Rectal smooth muscle tissue (tissue), 1 donor: Measurements from ENCODE around the gene ANK3.

Experiments used
- H3K27ac ChIP-seq: one replicate; pipeline ENCODE4 v1.7.0; 2013; ENCODE audit warnings: low read depth, low read length, inconsistent platforms
- H3K27me3 ChIP-seq: one replicate; pipeline ENCODE4 v1.7.0; 2013; ENCODE audit warnings: low read length; ENCODE audit not compliant: control insufficient read depth, insufficient read depth
- H3K36me3 ChIP-seq: one replicate; pipeline ENCODE4 v1.7.0; 2013; ENCODE audit warnings: low read length; ENCODE audit not compliant: control insufficient read depth, insufficient read depth
- H3K4me1 ChIP-seq: one replicate; pipeline ENCODE4 v1.7.0; 2013; ENCODE audit warnings: low read length; ENCODE audit not compliant: control insufficient read depth, insufficient read depth
- H3K4me3 ChIP-seq: one replicate; pipeline ENCODE4 v1.7.0; 2013; ENCODE audit warnings: low read length
- H3K9ac ChIP-seq: one replicate; pipeline ENCODE4 v1.7.0; 2013; ENCODE audit warnings: low read length

The ANK3 gene

GRCh38 chr10:60332371-60332770, 57.3 kb downstream of the ANK3 start:
- Histone ChIP-seq H3K27me3 (no peaks in the 10 kb centered on the region), H3K36me3 (no peaks in the 10 kb centered on the region), H3K4me1 (no peaks in the 10 kb centered on the region), H3K27ac (no peak overlapping the region), H3K4me3 (no peak overlapping the region), H3K9ac (no peak overlapping the region)

DNA sequence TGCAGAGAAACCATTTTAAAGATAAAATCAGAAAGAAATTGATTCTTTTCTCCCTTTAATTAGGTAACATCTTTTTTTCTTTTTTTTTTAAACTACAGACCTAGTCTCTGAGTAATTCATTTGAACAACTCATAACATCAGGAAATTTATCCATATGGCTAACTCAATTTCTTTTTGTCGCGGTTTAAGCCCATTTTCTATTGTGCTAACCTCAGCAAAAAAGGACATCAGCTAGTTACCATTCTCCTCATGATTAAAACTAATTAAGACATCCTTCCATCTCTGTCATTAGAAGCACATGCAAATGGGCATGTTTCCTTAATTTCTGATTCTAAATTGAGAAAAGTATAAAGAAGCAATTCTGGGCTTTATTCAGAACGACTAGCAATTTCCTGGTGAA, 57.8 kb downstream of the ANK3 start:
- no peaks in the 10 kb centered on the region for H3K36me3 ChIP-seq
- H3K27ac ChIP-seq = no peak overlapping the region
- H3K9ac ChIP-seq = no peak overlapping the region
- no peaks in the 10 kb centered on the region for H3K27me3 ChIP-seq
- H3K4me1 ChIP-seq = no peaks in the 10 kb centered on the region
- no peak overlapping the region for H3K4me3 ChIP-seq

- H3K27ac ChIP-seq = no peak overlapping the region
- H3K9ac ChIP-seq = no peak overlapping the region
- no peaks in the 10 kb centered on the region for H3K27me3 ChIP-seq
- no peaks in the 10 kb centered on the region for H3K4me1 ChIP-seq
- no peak overlapping the region for H3K4me3 ChIP-seq
- H3K36me3 ChIP-seq = no peaks in the 10 kb centered on the region
These were observed 66.5 kb downstream of the ANK3 start for GRCh38 chr10:60323162-60323561.

DNA sequence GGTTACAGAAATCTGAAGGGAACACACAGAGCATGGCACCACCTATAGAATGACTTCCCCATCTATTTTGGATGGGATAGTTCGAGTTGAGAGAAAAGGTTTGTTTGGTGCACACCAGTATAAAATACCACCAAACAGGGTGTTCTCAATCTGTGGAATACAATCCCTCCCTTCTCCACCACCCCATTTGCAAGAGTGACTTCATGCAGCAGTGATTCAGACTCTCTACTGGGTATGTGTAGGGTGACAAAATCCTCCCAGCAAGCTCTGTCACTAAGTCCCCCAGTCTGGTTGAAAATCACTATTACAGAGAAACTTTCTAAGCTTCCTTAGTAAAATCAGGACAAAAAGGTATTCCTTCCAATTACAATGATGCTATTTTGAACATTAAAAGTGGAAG, 69.0 kb downstream of the ANK3 start:
- Histone ChIP-seq H3K27ac (no peak overlapping the region), H3K36me3 (no peaks in the 10 kb centered on the region), H3K4me3 (no peak overlapping the region), H3K9ac (no peak overlapping the region), H3K4me1 (no peaks in the 10 kb centered on the region), H3K27me3 (no peaks in the 10 kb centered on the region)

DNA sequence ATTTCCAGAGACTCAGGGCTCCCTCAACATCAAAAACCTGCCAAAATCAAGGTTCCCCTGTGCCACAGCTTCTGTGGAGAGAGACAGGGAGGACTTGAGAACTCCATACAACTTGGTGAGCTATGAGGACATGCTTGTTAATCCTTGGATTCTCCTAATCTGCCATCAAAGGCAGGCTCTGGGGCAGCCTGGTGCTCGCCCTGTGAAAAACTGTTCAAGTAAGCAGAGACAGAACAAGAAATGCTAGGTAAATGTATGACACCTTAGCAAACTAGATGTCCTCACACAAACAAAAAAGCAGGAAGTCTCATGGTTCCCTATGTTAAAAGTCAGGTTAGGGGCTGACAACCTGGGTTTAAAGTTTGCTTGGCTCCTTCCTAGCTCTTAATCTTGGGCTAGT, 73.6 kb downstream of the ANK3 start:
- H3K27ac ChIP-seq = no peak overlapping the region
- H3K36me3 ChIP-seq = no peaks in the 10 kb centered on the region
- H3K4me1 ChIP-seq = no peaks in the 10 kb centered on the region
- H3K27me3 ChIP-seq = no peaks in the 10 kb centered on the region
- H3K4me3 ChIP-seq = no peak overlapping the region
- H3K9ac ChIP-seq = no peak overlapping the region

GRCh38 chr10:60315311-60315710, 74.4 kb downstream of the ANK3 start:
- Histone ChIP-seq H3K4me1 (no peaks in the 10 kb centered on the region), H3K27me3 (no peaks in the 10 kb centered on the region), H3K36me3 (no peaks in the 10 kb centered on the region), H3K4me3 (no peak overlapping the region), H3K27ac (no peak overlapping the region), H3K9ac (no peak overlapping the region)

GRCh38 chr10:60314069-60314940, 75.4 kb downstream of the ANK3 start:
- H3K9ac ChIP-seq = no peak overlapping the region

GRCh38 chr10:60313589-60313952, 76.1 kb downstream of the ANK3 start:
- no peak overlapping the region for H3K27ac ChIP-seq
- H3K4me1 ChIP-seq = no peaks in the 10 kb centered on the region
- H3K4me3 ChIP-seq = no peak overlapping the region
- H3K9ac ChIP-seq = no peak overlapping the region
- no peaks in the 10 kb centered on the region for H3K36me3 ChIP-seq
- H3K27me3 ChIP-seq = no peaks in the 10 kb centered on the region

More at GRCh38 chr10:60314069-60314940, 75.4 kb downstream of the ANK3 start:
- Histone ChIP-seq H3K36me3 (no peaks in the 10 kb centered on the region), H3K27ac (no peak overlapping the region), H3K4me1 (no peaks in the 10 kb centered on the region), H3K4me3 (no peak overlapping the region), H3K27me3 (no peaks in the 10 kb centered on the region)

DNA sequence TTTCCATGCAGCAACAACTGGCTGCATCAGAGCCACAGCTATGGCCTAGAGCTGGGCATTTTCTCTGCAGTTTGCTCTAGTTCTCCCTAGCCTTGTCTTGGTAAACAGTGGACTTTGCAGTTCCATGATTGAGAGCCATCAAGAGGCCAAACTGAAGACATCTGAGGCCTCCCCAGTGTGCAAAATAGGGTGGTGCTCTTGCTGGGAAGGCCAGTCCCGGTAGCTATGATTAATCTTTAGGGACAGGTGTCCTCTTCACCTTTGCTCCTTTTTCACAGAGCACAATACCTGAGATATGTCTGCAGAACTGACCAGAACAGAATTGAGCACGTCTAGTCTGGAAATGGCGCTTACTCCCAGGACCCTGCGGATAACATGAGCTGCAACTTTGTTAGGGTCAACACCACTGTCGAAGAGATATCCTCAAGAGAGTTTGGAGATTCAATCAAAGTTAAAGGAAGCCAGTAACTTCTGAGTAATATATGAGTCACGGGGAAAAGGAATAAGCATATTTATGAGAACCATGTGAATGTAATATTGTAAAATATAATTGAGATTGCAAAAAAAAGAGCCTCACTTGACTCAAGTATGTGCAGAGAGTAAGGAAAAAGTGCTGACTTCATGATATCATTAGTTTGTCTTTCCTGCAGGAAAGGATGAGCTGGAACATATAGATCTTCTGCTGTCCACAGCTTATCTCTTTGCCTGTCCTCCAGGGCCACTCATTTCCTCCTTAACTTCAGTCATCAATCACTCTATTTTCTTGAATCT, 76.7 kb downstream of the ANK3 start:
- no peaks in the 10 kb centered on the region for H3K36me3 ChIP-seq
- H3K27ac ChIP-seq = no peak overlapping the region
- no peaks in the 10 kb centered on the region for H3K4me1 ChIP-seq
- H3K4me3 ChIP-seq = no peak overlapping the region
- H3K9ac ChIP-seq = no peak overlapping the region
- no peaks in the 10 kb centered on the region for H3K27me3 ChIP-seq

DNA sequence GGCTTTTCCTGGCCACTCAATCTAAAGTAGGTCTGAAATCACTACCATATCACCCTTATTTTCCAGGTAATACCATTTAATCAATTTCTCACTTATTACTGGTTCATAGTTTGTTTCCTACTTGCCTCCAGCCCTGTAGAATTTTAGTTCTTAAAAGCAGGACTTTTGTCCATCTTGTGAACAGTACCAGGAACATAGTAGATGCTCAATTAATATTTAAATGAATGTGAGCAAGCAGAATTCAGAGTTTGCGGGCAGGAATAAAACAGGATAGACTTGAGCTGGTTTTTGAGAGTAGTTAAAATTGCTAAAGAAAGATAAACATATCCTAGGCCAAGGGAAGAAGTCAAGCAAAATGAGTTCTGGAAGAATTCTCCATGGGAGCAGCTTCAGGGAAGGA, 77.9 kb downstream of the ANK3 start:
- Histone ChIP-seq H3K4me1 (no peaks in the 10 kb centered on the region), H3K27me3 (no peaks in the 10 kb centered on the region), H3K4me3 (no peak overlapping the region), H3K27ac (no peak overlapping the region), H3K36me3 (no peaks in the 10 kb centered on the region), H3K9ac (no peak overlapping the region)

DNA sequence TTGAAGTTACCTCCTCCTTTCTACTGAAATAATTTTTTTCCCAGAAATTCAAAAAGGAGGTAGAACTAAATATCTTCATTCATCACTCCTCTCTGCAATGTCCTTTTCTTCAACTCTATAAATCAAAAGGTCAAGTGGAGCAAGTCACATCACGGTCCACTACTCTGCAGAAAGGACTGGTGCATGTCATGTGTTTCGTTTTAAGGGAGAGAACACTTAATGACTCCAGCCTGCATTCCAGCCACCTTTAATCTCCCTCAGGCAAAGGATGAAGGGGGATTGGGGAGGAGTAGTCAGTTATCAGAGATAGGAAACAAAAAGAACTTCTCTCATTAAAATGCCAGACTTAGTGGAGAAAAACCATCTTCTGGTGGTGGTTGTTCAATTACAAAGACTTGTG, 78.9 kb downstream of the ANK3 start:
- Histone ChIP-seq H3K9ac (no peak overlapping the region), H3K27me3 (no peaks in the 10 kb centered on the region), H3K4me1 (no peaks in the 10 kb centered on the region), H3K4me3 (no peak overlapping the region), H3K27ac (no peak overlapping the region), H3K36me3 (no peaks in the 10 kb centered on the region)

DNA sequence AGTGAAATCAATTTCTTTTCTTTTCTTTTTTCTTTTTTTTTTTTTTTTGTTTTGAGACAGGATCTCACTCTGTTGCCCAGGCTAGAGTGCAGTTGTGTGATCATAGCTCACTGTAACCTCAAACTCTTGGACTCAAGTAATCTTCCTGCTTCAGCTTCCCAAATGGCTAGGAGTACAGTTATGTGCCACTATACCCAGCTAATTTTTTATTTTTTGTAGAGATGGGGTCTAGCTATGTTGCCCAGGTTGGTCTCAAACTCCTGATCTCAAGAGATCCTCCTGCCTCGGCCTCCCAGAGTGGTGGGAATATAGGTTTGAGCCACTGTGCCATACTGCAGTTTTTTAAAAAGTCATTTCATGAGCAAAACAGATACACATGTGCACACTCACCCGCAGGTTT, 79.8 kb downstream of the ANK3 start:
- H3K4me1 ChIP-seq = no peaks in the 10 kb centered on the region
- no peaks in the 10 kb centered on the region for H3K36me3 ChIP-seq
- H3K27ac ChIP-seq = no peak overlapping the region
- no peak overlapping the region for H3K4me3 ChIP-seq
- H3K9ac ChIP-seq = no peak overlapping the region
- H3K27me3 ChIP-seq = no peaks in the 10 kb centered on the region

DNA sequence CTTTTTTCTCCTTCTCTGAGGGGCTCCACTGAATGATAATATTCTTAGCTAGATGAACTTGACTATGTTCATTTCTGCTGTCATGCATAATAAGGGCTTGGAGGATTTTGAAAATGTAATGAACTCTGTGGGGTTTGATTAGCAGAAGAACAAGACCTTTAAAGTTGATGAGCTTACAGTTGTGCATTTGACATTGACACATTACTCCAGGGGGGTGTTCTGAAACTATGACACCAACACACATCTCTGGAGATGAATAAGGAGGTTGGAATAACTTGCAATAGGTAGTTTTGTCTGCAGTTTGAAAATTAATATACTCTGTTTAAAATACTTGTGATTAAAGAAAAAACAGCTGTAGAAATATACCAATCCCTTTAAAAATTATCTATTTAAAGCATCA, 80.3 kb downstream of the ANK3 start:
- Histone ChIP-seq H3K27me3 (no peaks in the 10 kb centered on the region), H3K9ac (no peak overlapping the region), H3K4me1 (no peaks in the 10 kb centered on the region), H3K27ac (no peak overlapping the region), H3K36me3 (no peaks in the 10 kb centered on the region), H3K4me3 (no peak overlapping the region)
